Nephron progenitor cell (in vitro differentiated cells): ENCODE data around the gene ARHGEF11.
A peak's percentile ranks its signal among the peaks of the same experiment; 100 is the strongest.

ENCODE experiments used
- DNase-seq: peaks from one replicate; pipeline ENCODE4 v3.0.0; 2021
- H3K27ac Mint-ChIP-seq: 2 replicates; pipeline ENCODE4 v1.8.0; 2021; ENCODE audit warnings: mild to moderate bottlenecking, moderate library complexity, mixed read lengths
- H3K27me3 Mint-ChIP-seq: 2 replicates; pipeline ENCODE4 v1.8.0; 2021; ENCODE audit warnings: mild to moderate bottlenecking, low read depth, mixed read lengths; ENCODE audit not compliant: poor library complexity
- H3K36me3 Mint-ChIP-seq: 2 replicates; pipeline ENCODE4 v1.8.0; 2021; ENCODE audit warnings: low read depth, mixed read lengths
- H3K4me1 Mint-ChIP-seq: 2 replicates; pipeline ENCODE4 v1.8.0; 2021; ENCODE audit warnings: mixed read lengths
- H3K4me3 Mint-ChIP-seq: 2 replicates; pipeline ENCODE4 v1.8.0; 2021; ENCODE audit warnings: mild to moderate bottlenecking, moderate library complexity, mixed read lengths
- H3K9me3 Mint-ChIP-seq: 2 replicates; pipeline ENCODE4 v1.8.0; 2021; ENCODE audit warnings: mild to moderate bottlenecking, moderate library complexity, mixed read lengths
- CTCF ChIP-seq: fragments of 200-600 bp; sonication (generic); IDR thresholded peaks from 2 replicates; pipeline ENCODE4 v1.5.0; 2021; ENCODE audit warnings: antibody characterized with exemption

ARHGEF11 gene

GRCh38 chr1:156936191-156936590 lies 109.4 kb downstream of the ARHGEF11 start:
- DNase-seq: no peak
- peak overlapping the region; percentile 95 for H3K27ac Mint-ChIP-seq
- no peaks in the 10 kb centered on the region for H3K9me3 Mint-ChIP-seq
- H3K4me3 Mint-ChIP-seq: no peak overlapping the region
- peaks cover 9% of the 10 kb centered on the region for H3K27me3 Mint-ChIP-seq
- no peak for TF ChIP-seq CTCF
- H3K36me3 Mint-ChIP-seq: peaks cover 51% of the 10 kb centered on the region
- H3K4me1 Mint-ChIP-seq: peaks cover 41% of the 10 kb centered on the region

DNA sequence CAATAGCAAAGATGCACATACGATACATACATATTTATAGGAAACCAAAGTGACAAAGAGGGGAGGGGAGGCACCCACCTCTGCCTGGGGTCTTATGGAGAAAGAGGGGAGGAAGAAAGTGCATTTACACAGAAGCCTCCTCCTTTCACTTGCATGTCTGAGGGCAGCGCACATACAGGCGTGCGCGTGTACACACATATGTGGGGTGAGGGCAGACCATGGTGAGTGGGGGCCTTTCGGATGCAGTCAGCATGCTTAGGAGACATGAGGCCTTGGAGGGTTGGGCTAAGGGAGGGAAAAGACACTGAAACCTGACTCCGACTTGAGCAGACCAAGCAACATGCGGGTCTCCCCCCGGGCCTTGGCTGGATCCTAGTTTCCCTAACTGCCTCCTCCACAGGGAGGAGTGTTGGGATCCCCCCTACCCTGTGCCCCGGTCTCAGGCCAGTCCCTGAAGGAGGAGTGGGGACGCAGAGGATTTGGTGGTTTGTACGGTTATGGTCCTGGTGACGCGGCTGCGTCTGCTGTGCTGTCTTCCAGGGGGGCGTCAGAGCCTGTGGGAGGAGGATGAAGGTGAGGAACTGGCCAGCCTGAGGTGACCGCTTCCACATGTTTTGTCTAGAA lies 109.9 kb downstream of the ARHGEF11 start:
- DNase-seq: no peak
- H3K9me3 Mint-ChIP-seq: no peaks in the 10 kb centered on the region
- H3K27me3 Mint-ChIP-seq: peaks cover 14% of the 10 kb centered on the region
- H3K4me3 Mint-ChIP-seq: no peak overlapping the region
- H3K27ac Mint-ChIP-seq: peak overlapping the region; percentile 95
- peaks cover 35% of the 10 kb centered on the region for H3K4me1 Mint-ChIP-seq
- H3K36me3 Mint-ChIP-seq: peaks cover 45% of the 10 kb centered on the region
- TF ChIP-seq CTCF: no peak

GRCh38 chr1:156933136-156933535 lies 112.4 kb downstream of the ARHGEF11 start:
- Mint-ChIP-seq H3K4me1 (peaks cover 33% of the 10 kb centered on the region), H3K36me3 (peaks cover 27% of the 10 kb centered on the region), H3K9me3 (no peaks in the 10 kb centered on the region), H3K27me3 (peaks cover 38% of the 10 kb centered on the region), H3K27ac (peak overlapping the region; percentile 57), H3K4me3 (no peak overlapping the region)
- DNase-seq: no peak
- TF ChIP-seq CTCF: no peak

DNA sequence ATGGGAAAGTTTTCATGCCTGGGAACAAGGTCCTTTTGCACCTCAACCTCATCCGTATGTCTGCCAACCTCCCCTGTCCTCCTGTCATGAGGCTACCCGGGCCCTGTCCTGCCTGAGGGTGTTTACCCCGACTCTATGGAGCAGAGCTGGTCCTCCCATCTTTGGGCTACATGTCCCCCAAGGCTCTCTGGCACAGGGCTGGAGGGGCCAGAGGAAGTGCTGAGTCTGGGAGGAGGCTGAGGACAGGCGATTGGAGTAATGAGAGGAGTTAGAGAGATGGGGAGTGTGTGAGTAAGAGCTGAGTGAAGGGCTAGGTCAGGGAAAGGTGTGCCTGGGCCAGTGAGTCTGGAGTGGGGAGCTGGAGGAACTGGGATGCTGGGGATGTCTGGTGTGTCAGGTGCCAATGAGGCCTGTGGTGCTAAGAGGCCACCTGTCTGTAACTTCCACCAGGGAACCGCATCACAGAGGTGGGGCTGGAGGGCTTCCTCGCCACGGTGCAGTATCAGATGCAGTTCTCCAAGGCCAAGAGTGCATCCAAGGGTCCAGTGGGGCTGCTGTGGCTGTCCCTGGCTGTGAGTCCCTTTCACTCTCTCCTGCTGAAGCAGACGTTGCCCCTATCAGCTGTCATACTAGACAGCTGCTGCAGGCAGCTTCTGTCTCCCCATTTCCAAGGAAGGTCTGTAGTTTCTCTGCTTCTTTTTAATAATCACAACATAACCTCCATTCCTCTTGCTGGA lies 113.4 kb downstream of the ARHGEF11 start:
- Mint-ChIP-seq H3K4me1 (peaks cover 30% of the 10 kb centered on the region), H3K27ac (peak overlapping the region; percentile 44), H3K27me3 (peaks cover 48% of the 10 kb centered on the region), H3K4me3 (no peak overlapping the region), H3K9me3 (peaks cover 2% of the 10 kb centered on the region), H3K36me3 (peaks cover 24% of the 10 kb centered on the region)
- TF ChIP-seq CTCF: no peak
- no peak for DNase-seq

- Mint-ChIP-seq H3K9me3 (peaks cover 5% of the 10 kb centered on the region), H3K36me3 (peaks cover 17% of the 10 kb centered on the region), H3K27me3 (peaks cover 56% of the 10 kb centered on the region), H3K27ac (no peak overlapping the region), H3K4me1 (peaks cover 26% of the 10 kb centered on the region), H3K4me3 (no peak overlapping the region)
- no peak for TF ChIP-seq CTCF
- no peak for DNase-seq
Measured at GRCh38 chr1:156931211-156931952, 114.2 kb downstream of the ARHGEF11 start.
